GM12874 (cell line): ENCODE data around the gene ARHGAP27.

ENCODE experiments used
- CTCF ChIP-seq: IDR thresholded peaks from 2 replicates; pipeline ENCODE4 v1.5.1; 2011; ENCODE audit warnings: low read depth, mild to moderate bottlenecking, control low read depth, low read length, moderate library complexity; ENCODE audit not compliant: insufficient read depth

Gene ARHGAP27

DNA sequence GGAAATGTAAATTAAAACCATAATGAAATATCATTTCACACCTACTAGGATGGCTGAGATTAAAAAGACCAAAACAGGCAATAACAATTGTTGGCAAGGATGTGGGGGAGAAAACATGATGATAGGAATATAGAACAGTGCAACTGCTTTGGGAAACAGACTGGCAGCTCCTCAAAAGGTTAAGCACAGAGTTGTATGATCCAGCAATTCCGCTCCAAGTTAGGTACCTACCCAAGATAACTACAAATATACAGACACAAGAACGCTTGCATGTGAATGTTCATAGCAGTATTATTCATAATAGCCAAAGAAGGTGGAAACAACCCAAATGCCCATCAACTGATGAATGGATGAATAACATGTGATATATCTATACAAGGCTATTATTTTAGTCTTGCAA, 80.8 kb downstream of the ARHGAP27 start:
- TF ChIP-seq CTCF: no peak

- TF ChIP-seq CTCF: no peak
Observed at GRCh38 chr17:45347444-45347843, 85.2 kb downstream of the ARHGAP27 start.

DNA sequence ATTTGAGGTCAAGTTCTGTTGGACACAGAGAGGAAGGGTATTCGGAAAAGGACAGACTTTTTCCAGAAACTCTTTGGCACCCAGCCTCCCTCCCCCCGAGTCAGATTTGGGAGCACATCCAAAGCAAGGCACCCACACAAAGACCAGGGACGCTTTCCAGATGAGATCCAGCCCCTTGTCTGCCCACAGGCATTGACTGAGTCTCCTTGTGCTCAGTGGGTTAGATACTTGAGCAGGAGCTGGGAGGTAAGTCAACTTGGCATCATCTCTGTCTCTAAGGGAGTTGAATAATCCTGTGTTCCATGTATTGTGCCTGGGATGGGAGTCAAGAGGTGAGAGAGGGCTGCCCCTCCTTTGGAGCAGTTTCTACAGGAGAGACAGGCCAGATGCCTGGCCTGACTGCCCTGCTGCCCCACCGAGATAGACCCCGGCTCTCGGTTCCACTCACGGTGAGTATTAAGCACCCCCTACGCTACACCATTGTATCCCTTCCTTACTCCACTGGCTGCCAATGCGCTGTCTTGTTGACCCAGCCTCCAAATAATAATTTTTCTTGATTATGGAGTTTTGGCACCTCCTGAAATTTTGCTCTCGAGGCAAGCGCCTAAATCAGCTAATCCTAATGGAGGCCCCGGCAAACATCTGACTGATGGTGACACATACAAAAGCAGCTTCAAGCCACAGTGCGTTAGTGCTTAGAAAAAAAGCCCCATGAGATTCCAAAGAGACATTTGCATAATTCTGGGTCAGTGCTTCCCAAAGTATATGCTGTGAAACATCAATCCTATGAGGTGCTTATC, 86.3 kb downstream of the ARHGAP27 start:
- TF ChIP-seq CTCF: no peak

GRCh38 chr17:45345554-45346215, 87.0 kb downstream of the ARHGAP27 start:
- no peak for TF ChIP-seq CTCF

DNA sequence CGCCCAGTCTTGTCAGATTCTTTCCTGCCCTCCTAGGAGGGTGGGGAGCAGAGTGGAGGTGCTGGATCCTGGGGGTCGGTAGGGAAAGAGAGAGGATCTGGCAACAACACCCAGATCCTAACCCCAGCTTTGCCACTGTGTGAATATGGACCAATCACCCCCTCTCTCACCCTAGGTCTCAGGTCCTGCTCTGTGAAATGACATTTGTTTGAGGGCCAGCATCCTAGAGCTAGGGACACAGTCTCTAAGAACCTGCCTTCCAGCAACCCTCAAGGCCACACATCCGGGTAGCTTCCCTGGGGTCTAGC, 87.5 kb downstream of the ARHGAP27 start:
- no peak for TF ChIP-seq CTCF
